PC-9 (cell line): ENCODE measurements around the gene OTULIN. TPM values are rescaled to one million over a fixed set of nuclear protein-coding genes. Genes with fewer than 3 reads are reported as not detected.

ENCODE experiments used
- BruUV-seq: library from RNA; stranded (reverse); fragments of 400-500 nt; replicated peaks from 2 replicates; lab custom pipeline; 2021; lab: Mats Ljungman, UMichigan
- CTCF ChIA-PET: fragments of 300-600 bp; sonication (Branson Sonifier 250); formaldehyde crosslinking; loops from one replicate; lab custom pipeline; 2022; ENCODE audit warnings: antibody characterized with exemption; lab: Charles Lee
- POLR2A ChIA-PET: fragments of 300-600 bp; sonication (Branson Sonifier 250); formaldehyde crosslinking; loops from one replicate; lab custom pipeline; 2022; ENCODE audit warnings: antibody characterized with exemption; ENCODE audit not compliant: unreplicated experiment; lab: Charles Lee
- DNase-seq, 2 experiments: peaks; one replicate each; pipeline versions ENCODE4 v3.0.0 to v3.0.0-alpha.2; 2015 to 2022; ENCODE audit warnings: mixed read lengths in 1 of 2
- H2AFZ ChIP-seq: fragments of 200-600 bp; sonication (generic); 2 replicates; pipeline ENCODE4 v1.8.1; 2017; ENCODE audit warnings: antibody characterized with exemption
- H3F3A ChIP-seq: fragments of 200-600 bp; sonication (generic); 2 replicates; pipeline ENCODE4 v1.8.1; 2017; ENCODE audit warnings: antibody characterized with exemption, mild to moderate bottlenecking, low read depth; ENCODE audit not compliant: insufficient read depth
- H3K27ac ChIP-seq: fragments of 200-600 bp; sonication (generic); 2 replicates; pipeline ENCODE4 v1.6.1; 2016; ENCODE audit warnings: mixed run types
- H3K27me3 ChIP-seq: fragments of 200-600 bp; sonication (generic); 2 replicates; pipeline ENCODE4 v1.6.1; 2016; ENCODE audit warnings: low read depth, mixed run types; ENCODE audit not compliant: insufficient read depth
- H3K36me3 ChIP-seq: fragments of 200-600 bp; sonication (generic); 2 replicates; pipeline ENCODE4 v1.6.1; 2016; ENCODE audit warnings: low read depth, mixed run types
- H3K4me1 ChIP-seq: fragments of 200-600 bp; sonication (generic); replicated peaks from 2 replicates; pipeline ENCODE4 v1.6.1; 2016; ENCODE audit warnings: mixed run types; ENCODE audit not compliant: insufficient read depth
- H3K4me2 ChIP-seq: fragments of 200-600 bp; sonication (generic); 2 replicates; pipeline ENCODE4 v1.6.1; 2017; ENCODE audit warnings: mixed run types
- H3K4me3 ChIP-seq: fragments of 200-600 bp; sonication (generic); 2 replicates; pipeline ENCODE4 v1.6.1; 2016; ENCODE audit warnings: mixed run types
- H3K79me2 ChIP-seq: fragments of 200-600 bp; sonication (generic); 2 replicates; pipeline ENCODE4 v1.6.1; 2017; ENCODE audit warnings: low read depth, mixed run types
- H3K9me2 ChIP-seq: fragments of 200-600 bp; sonication (generic); 2 replicates; pipeline ENCODE4 v1.8.1; 2017; ENCODE audit warnings: mild to moderate bottlenecking; ENCODE audit not compliant: insufficient read depth
- H3K9me3 ChIP-seq: fragments of 200-600 bp; sonication (generic); 2 replicates; pipeline ENCODE4 v1.8.1; 2016; ENCODE audit warnings: low read depth; ENCODE audit not compliant: insufficient read depth
- H4K20me1 ChIP-seq: fragments of 200-600 bp; sonication (generic); 2 replicates; pipeline ENCODE4 v1.8.1; 2017; ENCODE audit not compliant: insufficient read depth
- EZH2 ChIP-seq: fragments of 200-600 bp; sonication (generic); IDR thresholded peaks from 2 replicates; pipeline ENCODE4 v1.8.0; 2017; ENCODE audit warnings: antibody characterized with exemption, low read depth
- intact Hi-C: fragments of 100-400 bp; cut with micrococcal nuclease; formaldehyde crosslinking; loops from one replicate; pipeline ENCODE4 v1.10.0; 2022; ENCODE audit not compliant: unreplicated experiment
- total RNA-seq: library from RNA; stranded (reverse); gene quantifications from 2 replicates; pipeline ENCODE4 v1.2.3, GENCODE V29; 2021
- TF ChIP-seq, protein P1 (sequence below): fragments of 200-600 bp; sonication (generic); conservative IDR thresholded peaks from 2 replicates; pipeline ENCODE4 v1.6.1; 2017; ENCODE audit warnings: mixed run types, antibody characterized with exemption, mild to moderate bottlenecking, moderate library complexity

OTULIN gene
- total RNA-seq, 1 experiment from 2014 or later, result 77.2 TPM

DNA sequence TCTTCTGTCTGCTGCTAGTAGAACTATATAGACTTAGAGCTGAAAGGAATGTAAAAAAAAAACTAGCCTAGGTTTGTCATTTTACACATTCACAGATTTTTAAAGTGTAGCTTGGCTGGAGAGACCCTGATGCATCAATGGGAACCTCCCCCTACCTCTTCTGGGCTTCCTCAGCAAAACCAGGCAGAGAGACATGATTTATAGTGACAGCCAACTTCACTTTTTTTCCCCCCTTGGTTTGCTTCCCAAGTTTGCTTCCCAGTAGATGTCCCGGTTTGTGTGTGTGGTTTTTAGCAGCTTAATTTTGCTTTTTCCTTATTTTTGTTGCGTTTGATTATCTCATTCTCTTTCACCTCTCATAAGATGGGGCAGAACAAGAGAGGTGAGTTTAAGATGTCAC lies 1.8 kb downstream of the OTULIN start:
- no peaks in the 10 kb centered on the region for H3K36me3 ChIP-seq
- ChIA-PET POLR2A (interaction anchor here (0.7 kb wide), 1 partner anchor 398 kb away, joined by 7 read pairs; no protein-coding TSS in a partner anchor), CTCF (no interaction called here)
- H3K9me3 ChIP-seq, result no peaks in the 10 kb centered on the region
- no peaks in the 10 kb centered on the region for H3K9me2 ChIP-seq
- no peak for DNase-seq
- no peak overlapping the region for H3K27ac ChIP-seq
- H3K4me3 ChIP-seq, result peak overlapping the region; percentile 73; the same call in 1 of the 2 replicates
- no peak overlapping the region for H2AFZ ChIP-seq
- H4K20me1 ChIP-seq, result peaks cover 24% of the 10 kb centered on the region
- peaks cover 69% of the 10 kb centered on the region for H3K79me2 ChIP-seq
- TF ChIP-seq, protein P1, sequence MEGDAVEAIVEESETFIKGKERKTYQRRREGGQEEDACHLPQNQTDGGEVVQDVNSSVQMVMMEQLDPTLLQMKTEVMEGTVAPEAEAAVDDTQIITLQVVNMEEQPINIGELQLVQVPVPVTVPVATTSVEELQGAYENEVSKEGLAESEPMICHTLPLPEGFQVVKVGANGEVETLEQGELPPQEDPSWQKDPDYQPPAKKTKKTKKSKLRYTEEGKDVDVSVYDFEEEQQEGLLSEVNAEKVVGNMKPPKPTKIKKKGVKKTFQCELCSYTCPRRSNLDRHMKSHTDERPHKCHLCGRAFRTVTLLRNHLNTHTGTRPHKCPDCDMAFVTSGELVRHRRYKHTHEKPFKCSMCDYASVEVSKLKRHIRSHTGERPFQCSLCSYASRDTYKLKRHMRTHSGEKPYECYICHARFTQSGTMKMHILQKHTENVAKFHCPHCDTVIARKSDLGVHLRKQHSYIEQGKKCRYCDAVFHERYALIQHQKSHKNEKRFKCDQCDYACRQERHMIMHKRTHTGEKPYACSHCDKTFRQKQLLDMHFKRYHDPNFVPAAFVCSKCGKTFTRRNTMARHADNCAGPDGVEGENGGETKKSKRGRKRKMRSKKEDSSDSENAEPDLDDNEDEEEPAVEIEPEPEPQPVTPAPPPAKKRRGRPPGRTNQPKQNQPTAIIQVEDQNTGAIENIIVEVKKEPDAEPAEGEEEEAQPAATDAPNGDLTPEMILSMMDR, result no peak
- no peak for TF ChIP-seq EZH2
- H3K27me3 ChIP-seq, result no peaks in the 10 kb centered on the region
- H3F3A ChIP-seq, result no peaks in the 10 kb centered on the region
- peaks cover 33% of the 10 kb centered on the region for H3K4me1 ChIP-seq
- H3K4me2 ChIP-seq, result peak overlapping the region; percentile 91
- BruUV-seq, result no TSS peak
- intact Hi-C loops, result no loop called here

DNA sequence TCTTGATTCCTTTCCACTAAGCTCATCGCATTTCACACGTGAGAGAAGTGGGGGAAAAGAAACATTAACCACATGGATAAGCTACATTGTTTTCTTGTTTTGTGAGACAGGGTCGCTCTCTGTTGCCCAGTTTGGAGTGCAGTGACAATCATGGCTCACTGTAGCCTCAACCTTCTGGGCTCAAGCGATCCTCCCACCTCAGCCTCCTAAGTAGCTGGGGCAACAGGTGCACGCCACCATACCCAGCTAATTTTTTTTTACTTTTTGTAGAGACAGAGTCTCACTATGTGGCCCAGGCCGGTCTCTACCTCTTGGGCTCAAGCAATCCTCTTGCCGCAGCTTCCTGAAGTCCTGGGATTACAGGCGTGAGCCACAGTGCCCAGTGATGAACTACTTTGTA lies 2.8 kb downstream of the OTULIN start:
- no peak for DNase-seq
- Histone ChIP-seq H3K27ac (no peak overlapping the region), H2AFZ (no peak overlapping the region), H3K9me3 (no peaks in the 10 kb centered on the region), H3K4me1 (peaks cover 33% of the 10 kb centered on the region), H3F3A (no peaks in the 10 kb centered on the region), H3K9me2 (no peaks in the 10 kb centered on the region), H3K4me3 (no peak overlapping the region), H4K20me1 (peaks cover 32% of the 10 kb centered on the region), H3K79me2 (peaks cover 78% of the 10 kb centered on the region), H3K27me3 (no peaks in the 10 kb centered on the region), H3K4me2 (peak overlapping the region; percentile 91; the same call in 1 of the 2 replicates), H3K36me3 (no peaks in the 10 kb centered on the region)
- ChIA-PET CTCF (interaction anchor here (1.5 kb wide), 2 partner anchors 10 to 18 kb away, joined by 4 read pairs; no protein-coding TSS in a partner anchor), POLR2A (interaction anchor here (0.7 kb wide), 2 partner anchors 19 to 30 kb away, joined by 3 read pairs; no protein-coding TSS in a partner anchor)
- TF ChIP-seq EZH2, result no peak
- TF ChIP-seq, protein P1, result no peak
- intact Hi-C loops, result no loop called here
- no TSS peak for BruUV-seq

DNA sequence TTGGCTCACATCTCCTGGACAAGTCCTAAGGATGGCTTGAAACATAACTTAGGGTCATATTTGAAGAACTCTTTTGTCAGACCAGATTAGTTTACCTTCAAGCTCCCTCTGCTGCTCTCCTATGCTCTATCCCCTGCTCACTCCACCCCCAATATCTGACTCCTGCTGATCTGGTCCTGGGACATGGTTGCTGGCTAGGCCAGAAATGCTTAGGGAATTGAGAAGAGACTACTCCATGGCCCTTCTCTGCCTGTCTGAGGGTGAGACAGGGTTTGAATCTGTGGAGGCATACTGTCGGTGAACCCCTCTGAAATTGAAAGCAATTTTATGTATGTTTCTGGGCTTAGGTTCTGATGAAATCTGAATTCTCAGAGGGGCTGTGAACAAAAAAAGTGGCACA lies 3.3 kb downstream of the OTULIN start:
- Histone ChIP-seq H3K9me3 (no peaks in the 10 kb centered on the region), H3K79me2 (peaks cover 83% of the 10 kb centered on the region), H2AFZ (no peak overlapping the region), H3K4me1 (peaks cover 33% of the 10 kb centered on the region), H3F3A (no peaks in the 10 kb centered on the region), H3K4me3 (no peak overlapping the region), H3K9me2 (no peaks in the 10 kb centered on the region), H4K20me1 (peaks cover 37% of the 10 kb centered on the region), H3K27ac (no peak overlapping the region), H3K36me3 (no peaks in the 10 kb centered on the region), H3K27me3 (no peaks in the 10 kb centered on the region), H3K4me2 (no peak overlapping the region)
- intact Hi-C loops, result no loop called here
- no TSS peak for BruUV-seq
- no peak for DNase-seq
- ChIA-PET CTCF (interaction anchor here (1.5 kb wide), 2 partner anchors 9 to 17 kb away, joined by 4 read pairs; no protein-coding TSS in a partner anchor), POLR2A (interaction anchor here (0.7 kb wide), 2 partner anchors 30 to 559 kb away, joined by 3 to 4 read pairs; no protein-coding TSS in a partner anchor)
- no peak for TF ChIP-seq EZH2
- TF ChIP-seq, protein P1, result no peak
